ENCODE measurements around the gene CCL16. TPM values are rescaled to one million over a fixed set of nuclear protein-coding genes. Genes with fewer than 3 reads are reported as not detected.
"Not testable (repeated sequence)": the region's sequence is repeated elsewhere in the genome, so short reads cannot be mapped to it uniquely, and the experiment has no call there.

CCL16 gene, protein sequence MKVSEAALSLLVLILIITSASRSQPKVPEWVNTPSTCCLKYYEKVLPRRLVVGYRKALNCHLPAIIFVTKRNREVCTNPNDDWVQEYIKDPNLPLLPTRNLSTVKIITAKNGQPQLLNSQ
- total RNA-seq, result not detected

DNA sequence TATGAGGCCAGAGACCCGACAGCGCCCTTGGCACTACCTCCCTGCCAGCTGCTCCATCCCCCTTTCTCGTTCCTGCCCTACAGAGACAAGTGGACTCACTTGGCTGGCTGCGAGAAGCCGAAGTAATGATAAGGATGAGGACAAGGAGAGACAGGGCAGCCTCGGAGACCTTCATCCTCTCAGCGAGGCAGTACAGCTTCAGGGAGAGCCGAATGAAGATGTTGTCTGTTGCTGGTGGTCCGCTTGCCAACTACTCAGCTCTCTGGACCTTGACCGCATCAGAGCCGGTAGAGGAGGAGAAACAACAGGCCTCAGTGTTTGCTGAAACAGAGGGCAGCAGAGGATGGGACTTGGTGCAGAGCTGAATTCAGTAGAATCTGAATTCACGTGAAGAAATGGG is at the start of gene CCL16:
TSS of gene CCL16 (minus strand) at position 252 of the 400 bp plus-strand sequence. CDS start at position 175, 77 bp downstream.
- no peaks in the 10 kb centered on the region for H3K4me1 Mint-ChIP-seq (ENCODE audit: low read depth)
- ChIA-PET POLR2A (no interaction called here), CTCF (interaction anchor here (0.7 to 5.9 kb wide), 8 partner anchors 9 to 168 kb away, joined by 3 to 28 read pairs (median 4); no protein-coding TSS in a partner anchor)
- H3K36me3 Mint-ChIP-seq, result no peaks in the 10 kb centered on the region
- no peak for DNase-seq
- H3K9me3 Mint-ChIP-seq, result no peaks in the 10 kb centered on the region
- peaks cover 10% of the 10 kb centered on the region for H3K27me3 Mint-ChIP-seq
- intact Hi-C loops (cut with micrococcal nuclease), result no loop called here
- H3K27ac Mint-ChIP-seq, result no peak within 1 kb of the TSS
- H3K4me3 Mint-ChIP-seq, result no peak within 1 kb of the TSS

- intact Hi-C loops (cut with micrococcal nuclease), result no loop called here
Measured at GRCh38 chr17:36030956-36031355, 49.7 kb upstream of the CCL16 start.

GRCh38 chr17:36027761-36028160 is 46.5 kb upstream of the CCL16 start:
- H3K4me1 Mint-ChIP-seq (ENCODE audit: low read depth), result no peaks in the 10 kb centered on the region
- POLR2A ChIA-PET, result no interaction called here
- intact Hi-C loops (cut with micrococcal nuclease), result no loop called here
- H3K27ac Mint-ChIP-seq, result no peak overlapping the region
- peaks cover 29% of the 10 kb centered on the region for H3K27me3 Mint-ChIP-seq
- CTCF ChIA-PET, result interaction anchor here (0.9 kb wide), 1 partner anchor 124 kb away, joined by 3 read pairs; no protein-coding TSS in a partner anchor
- DNase-seq, result no peak
- H3K36me3 Mint-ChIP-seq, result no peaks in the 10 kb centered on the region
- no peak overlapping the region for H3K4me3 Mint-ChIP-seq
- H3K9me3 Mint-ChIP-seq, result no peaks in the 10 kb centered on the region

More at GRCh38 chr17:36030956-36031355, 49.7 kb upstream of the CCL16 start:
- H3K9me3 Mint-ChIP-seq, result no peaks in the 10 kb centered on the region
- CTCF ChIA-PET, result no interaction called here
- H3K36me3 Mint-ChIP-seq, result no peaks in the 10 kb centered on the region
- peaks cover 20% of the 10 kb centered on the region for H3K27me3 Mint-ChIP-seq
- no peak overlapping the region for H3K27ac Mint-ChIP-seq
- POLR2A ChIA-PET, result no interaction called here
- no peak for DNase-seq
- H3K4me3 Mint-ChIP-seq, result no peak overlapping the region
- H3K4me1 Mint-ChIP-seq (ENCODE audit: low read depth), result no peaks in the 10 kb centered on the region

GRCh38 chr17:36024106-36024869 is 43.0 kb upstream of the CCL16 start:
- no peaks in the 10 kb centered on the region for H3K9me3 Mint-ChIP-seq
- DNase-seq, result no peak
- CTCF ChIA-PET, result interaction anchor here (1.0 kb wide), 1 partner anchor 48 kb away, joined by 3 read pairs; no protein-coding TSS in a partner anchor
- H3K27me3 Mint-ChIP-seq, result peaks cover 47% of the 10 kb centered on the region
- H3K4me1 Mint-ChIP-seq (ENCODE audit: low read depth), result no peaks in the 10 kb centered on the region
- no peak overlapping the region for H3K27ac Mint-ChIP-seq
- POLR2A ChIA-PET, result no interaction called here
- H3K36me3 Mint-ChIP-seq, result no peaks in the 10 kb centered on the region
- no peak overlapping the region for H3K4me3 Mint-ChIP-seq
- intact Hi-C loops (cut with micrococcal nuclease), result no loop called here

DNA sequence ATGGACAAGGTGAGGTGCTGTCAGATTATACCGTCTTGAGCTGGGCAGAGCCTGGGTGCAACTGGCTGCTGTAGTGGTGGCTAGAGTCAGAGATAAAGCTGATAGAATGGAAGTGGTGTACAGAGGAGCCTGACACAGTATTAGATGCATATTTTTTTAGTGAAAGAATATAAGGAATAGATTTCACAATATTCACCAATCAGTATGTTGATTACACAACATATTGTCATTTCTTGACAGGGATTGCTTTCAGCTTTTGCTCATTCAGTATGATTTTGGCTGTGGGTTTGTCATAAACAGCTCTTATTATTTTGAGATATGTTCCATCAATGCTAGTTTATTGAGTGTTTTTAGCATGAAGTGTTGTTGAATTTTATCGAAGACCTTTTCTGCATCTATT is 38.1 kb upstream of the CCL16 start:
- Mint-ChIP-seq H3K4me3 (no peak overlapping the region), H3K9me3 (no peaks in the 10 kb centered on the region), H3K4me1 (ENCODE audit: low read depth) (no peaks in the 10 kb centered on the region), H3K27me3 (peaks cover 41% of the 10 kb centered on the region), H3K36me3 (no peaks in the 10 kb centered on the region), H3K27ac (no peak overlapping the region)
- intact Hi-C loops (cut with micrococcal nuclease), result no loop called here
- ChIA-PET CTCF (no interaction called here), POLR2A (no interaction called here)
- DNase-seq, result no peak

DNA sequence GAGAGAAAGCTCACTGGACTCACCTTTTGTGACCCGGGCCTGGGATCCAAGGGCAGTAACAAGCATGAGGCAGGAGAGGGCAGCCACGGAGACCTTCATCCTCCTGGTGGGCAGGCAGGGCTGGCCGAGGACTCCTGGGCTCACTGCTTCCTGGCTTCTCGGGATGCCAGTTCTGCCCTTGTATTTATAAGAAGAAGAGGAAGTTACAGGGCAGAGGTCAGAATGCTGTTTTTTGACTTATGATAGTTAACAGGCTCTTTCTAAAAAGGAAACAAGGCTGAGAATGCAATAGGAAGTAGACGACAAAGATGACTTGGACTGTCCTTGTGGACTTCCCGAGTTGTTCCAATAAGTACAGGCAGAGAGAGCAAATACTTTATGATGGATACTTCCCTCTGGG is 36.5 kb upstream of the CCL16 start, which contains the start of gene CCL23:
TSS of gene CCL23 (minus strand) at position 174 of the 400 bp plus-strand sequence. CDS start at position 99, 75 bp downstream.
- Mint-ChIP-seq H3K9me3 (no peaks in the 10 kb centered on the region), H3K4me1 (ENCODE audit: low read depth) (no peaks in the 10 kb centered on the region), H3K27ac (no peak within 1 kb of the TSS), H3K27me3 (peaks cover 34% of the 10 kb centered on the region), H3K36me3 (no peaks in the 10 kb centered on the region), H3K4me3 (no peak within 1 kb of the TSS)
- CTCF ChIA-PET, result no interaction called here
- DNase-seq, result no peak
- POLR2A ChIA-PET, result no interaction called here
- intact Hi-C loops (cut with micrococcal nuclease), result no loop called here

DNA sequence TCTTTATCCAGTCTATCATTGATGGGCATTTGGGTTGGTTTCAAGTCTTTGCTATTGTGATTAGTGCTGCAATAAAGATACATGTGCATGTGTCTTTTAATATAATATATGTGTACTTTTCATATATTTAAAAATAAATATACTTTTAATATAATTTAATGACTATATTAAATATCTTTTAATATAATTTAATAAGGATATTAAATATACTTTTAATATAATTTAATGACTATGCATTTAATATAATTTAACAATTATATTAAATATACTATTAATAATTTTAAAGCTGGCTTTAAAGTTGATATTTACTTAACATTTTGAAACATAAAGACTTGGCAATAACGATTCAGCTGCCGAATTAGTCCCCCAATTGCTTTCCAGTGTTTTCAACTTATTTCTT is 35.3 kb upstream of the CCL16 start:
- intact Hi-C loops (cut with micrococcal nuclease), result no loop called here
- no peak for DNase-seq
- ChIA-PET POLR2A (no interaction called here), CTCF (no interaction called here)
- H3K9me3 Mint-ChIP-seq, result no peaks in the 10 kb centered on the region
- no peaks in the 10 kb centered on the region for H3K4me1 Mint-ChIP-seq (ENCODE audit: low read depth)
- no peaks in the 10 kb centered on the region for H3K36me3 Mint-ChIP-seq
- peaks cover 23% of the 10 kb centered on the region for H3K27me3 Mint-ChIP-seq
- H3K27ac Mint-ChIP-seq, result no peak overlapping the region
- no peak overlapping the region for H3K4me3 Mint-ChIP-seq

GRCh38 chr17:36015895-36016294 is 34.6 kb upstream of the CCL16 start:
- CTCF ChIA-PET, result interaction anchor here (0.6 to 1.0 kb wide), 2 partner anchors 41 to 47 kb away, joined by 3 read pairs; no protein-coding TSS in a partner anchor
- H3K9me3 Mint-ChIP-seq; H3K36me3 Mint-ChIP-seq; POLR2A ChIA-PET; H3K27ac Mint-ChIP-seq; H3K4me1 Mint-ChIP-seq (ENCODE audit: low read depth); H3K4me3 Mint-ChIP-seq; DNase-seq; intact Hi-C loops (cut with micrococcal nuclease): not testable (repeated sequence)
- peaks cover 22% of the 10 kb centered on the region for H3K27me3 Mint-ChIP-seq

GRCh38 chr17:36014946-36015345 is 33.6 kb upstream of the CCL16 start:
- CTCF ChIA-PET, result no interaction called here
- POLR2A ChIA-PET, result no interaction called here

DNA sequence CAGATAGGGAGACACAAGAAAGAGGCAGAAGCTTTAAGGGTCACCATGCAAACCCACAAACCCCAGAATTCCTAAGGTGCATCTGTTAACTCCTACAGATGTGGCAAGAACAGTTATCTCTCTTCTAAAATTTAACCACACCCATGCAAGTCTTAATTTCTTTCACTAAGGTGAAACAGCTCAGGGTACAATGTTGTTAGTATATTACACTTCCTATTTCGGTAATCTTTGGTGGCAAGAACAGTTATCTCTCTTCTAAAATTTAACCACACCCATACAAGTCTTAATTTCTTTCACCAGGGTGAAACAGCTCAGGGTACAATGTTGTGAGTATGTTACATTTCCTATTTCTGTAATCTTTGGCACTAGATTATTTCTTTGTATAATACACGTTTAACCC is 29.9 kb upstream of the CCL16 start:
- H3K27me3 Mint-ChIP-seq, result peaks cover 7% of the 10 kb centered on the region
- no peak overlapping the region for H3K4me3 Mint-ChIP-seq
- POLR2A ChIA-PET, result no interaction called here
- DNase-seq, result no peak
- intact Hi-C loops (cut with micrococcal nuclease), result no loop called here
- H3K36me3 Mint-ChIP-seq, result no peaks in the 10 kb centered on the region
- no peak overlapping the region for H3K27ac Mint-ChIP-seq
- H3K9me3 Mint-ChIP-seq, result no peaks in the 10 kb centered on the region
- CTCF ChIA-PET, result interaction anchor here (1.0 to 2.7 kb wide), 2 partner anchors 35 to 138 kb away, joined by 4 to 10 read pairs; no protein-coding TSS in a partner anchor
- H3K4me1 Mint-ChIP-seq (ENCODE audit: low read depth), result no peaks in the 10 kb centered on the region

More at GRCh38 chr17:36014946-36015345, 33.6 kb upstream of the CCL16 start:
- Mint-ChIP-seq H3K9me3 (no peaks in the 10 kb centered on the region), H3K36me3 (no peaks in the 10 kb centered on the region), H3K27ac (no peak overlapping the region), H3K4me1 (ENCODE audit: low read depth) (no peaks in the 10 kb centered on the region), H3K4me3 (no peak overlapping the region), H3K27me3 (peaks cover 16% of the 10 kb centered on the region)
- no peak for DNase-seq
- intact Hi-C loops (cut with micrococcal nuclease), result no loop called here

- ChIA-PET POLR2A (no interaction called here), CTCF (interaction anchor here (1.6 to 2.7 kb wide), 2 partner anchors 40 to 140 kb away, joined by 6 to 10 read pairs; no protein-coding TSS in a partner anchor)
- intact Hi-C loops (cut with micrococcal nuclease), result no loop called here
- peak; percentile 31 for DNase-seq
- H3K27me3 Mint-ChIP-seq, result peaks cover 6% of the 10 kb centered on the region
- H3K4me1 Mint-ChIP-seq (ENCODE audit: low read depth), result peaks cover 6% of the 10 kb centered on the region
- H3K4me3 Mint-ChIP-seq, result no peak overlapping the region
- H3K27ac Mint-ChIP-seq, result no peak overlapping the region
- no peaks in the 10 kb centered on the region for H3K36me3 Mint-ChIP-seq
- no peaks in the 10 kb centered on the region for H3K9me3 Mint-ChIP-seq
Measured at GRCh38 chr17:36008998-36009665, 27.8 kb upstream of the CCL16 start.

GRCh38 chr17:36004594-36005108 is 23.4 kb upstream of the CCL16 start:
- Mint-ChIP-seq H3K36me3 (no peaks in the 10 kb centered on the region), H3K27ac (no peak overlapping the region), H3K4me1 (ENCODE audit: low read depth) (peaks cover 6% of the 10 kb centered on the region), H3K4me3 (no peak overlapping the region), H3K9me3 (no peaks in the 10 kb centered on the region), H3K27me3 (peaks cover 15% of the 10 kb centered on the region)
- DNase-seq, result no peak
- intact Hi-C loops (cut with micrococcal nuclease), result no loop called here
- CTCF ChIA-PET, result interaction anchor here (0.6 to 1.4 kb wide), 2 partner anchors 28 to 241 kb away, joined by 3 to 6 read pairs; no protein-coding TSS in a partner anchor
- POLR2A ChIA-PET, result no interaction called here

All from activated CD4-positive, alpha-beta memory T cell treated with anti-CD3 and anti-CD28 coated beads for 36 hours (primary cell).